IMR-90 (cell line): ENCODE results near the gene PGLYRP3. TPM values are rescaled to one million over a fixed set of nuclear protein-coding genes. Genes with fewer than 3 reads are reported as not detected.

Experiments
- ATAC-seq: fragments of 200-7000 bp; cut with Tn5 transposase; 2 replicates; pipeline ENCODE4 v1.9.1; 2020; ENCODE audit warnings: low read depth, mild to moderate bottlenecking, moderate library complexity
- BruUV-seq: library from RNA; stranded (reverse); fragments of 400-500 nt; replicated peaks from 2 replicates; lab custom pipeline; 2021; lab: Mats Ljungman, UMichigan
- CTCF ChIA-PET: fragments of 300-600 bp; formaldehyde crosslinking; extraction: SDS; loops from one replicate; lab custom pipeline; 2021; ENCODE audit warnings: antibody characterized with exemption; lab: Yijun Ruan, JAX
- POLR2A ChIA-PET: fragments of 300-600 bp; sonication (Branson Sonifier 250); formaldehyde crosslinking; loops from one replicate; lab custom pipeline; 2022; ENCODE audit warnings: antibody characterized with exemption; ENCODE audit not compliant: unreplicated experiment; lab: Charles Lee
- DNase-seq: peaks from one replicate; pipeline ENCODE4 v3.0.0; 2013
- H2AFZ ChIP-seq: replicated peaks from 2 replicates; pipeline ENCODE3; 2013; ENCODE audit warnings: low read length, mild to moderate bottlenecking; ENCODE audit not compliant: poor library complexity
- H2AK5ac ChIP-seq: 2 replicates; pipeline ENCODE4 v1.6.1; 2013; ENCODE audit warnings: low read depth, low read length, inconsistent platforms
- H2AK9ac ChIP-seq: replicated peaks from 2 replicates; pipeline ENCODE3; 2013; ENCODE audit warnings: mild to moderate bottlenecking, low read depth, low read length, moderate library complexity; ENCODE audit not compliant: poor library complexity
- H2BK120ac ChIP-seq: 2 replicates; pipeline ENCODE4 v1.6.1; 2013; ENCODE audit warnings: low read depth, low read length, inconsistent platforms
- H2BK15ac ChIP-seq: 3 replicates; pipeline ENCODE4 v1.6.1; 2013; ENCODE audit warnings: low read depth, low read length, inconsistent platforms
- H2BK20ac ChIP-seq: 2 replicates; pipeline ENCODE4 v1.6.1; 2013; ENCODE audit warnings: low read depth, mild to moderate bottlenecking, inconsistent platforms, low read length, moderate library complexity
- H2BK5ac ChIP-seq: 2 replicates; pipeline ENCODE4 v1.6.1; 2013; ENCODE audit warnings: mild to moderate bottlenecking, low read depth, low read length, inconsistent platforms; ENCODE audit not compliant: poor library complexity, severe bottlenecking
- H3K14ac ChIP-seq: replicated peaks from 2 replicates; pipeline ENCODE4 v1.6.1; 2013; ENCODE audit warnings: low read depth, low read length, inconsistent platforms
- H3K18ac ChIP-seq: 2 replicates; pipeline ENCODE4 v1.6.1; 2013; ENCODE audit warnings: low read depth, low read length, control low read depth
- H3K23ac ChIP-seq: 2 replicates; pipeline ENCODE4 v1.6.1; 2013; ENCODE audit warnings: low read depth, low read length, inconsistent platforms
- H3K27ac ChIP-seq: 2 replicates; pipeline ENCODE4 v1.5.1; 2013; ENCODE audit warnings: mild to moderate bottlenecking, control low read depth, low read length; ENCODE audit not compliant: insufficient read depth
- H3K27me3 ChIP-seq: 2 replicates; pipeline ENCODE4 v1.6.1; 2013; ENCODE audit warnings: low read length; ENCODE audit not compliant: control insufficient read depth, insufficient read depth
- H3K36me3 ChIP-seq: 2 replicates; pipeline ENCODE4 v1.6.1; 2013; ENCODE audit warnings: low read length, mixed read lengths; ENCODE audit not compliant: control insufficient read depth, insufficient read depth
- H3K4ac ChIP-seq: 2 replicates; pipeline ENCODE4 v1.6.1; 2013; ENCODE audit warnings: low read depth, low read length, inconsistent platforms
- H3K4me1 ChIP-seq: 2 replicates; pipeline ENCODE4 v1.6.1; 2013; ENCODE audit warnings: low read length, mixed read lengths; ENCODE audit not compliant: control insufficient read depth, insufficient read depth
- H3K4me2 ChIP-seq: 2 replicates; pipeline ENCODE4 v1.6.1; 2013; ENCODE audit warnings: low read depth, mild to moderate bottlenecking, control low read depth, low read length, moderate library complexity
- H3K4me3 ChIP-seq: 2 replicates; pipeline ENCODE4 v1.5.1; 2013; ENCODE audit warnings: low read depth, mild to moderate bottlenecking, control low read depth, low read length, moderate library complexity; ENCODE audit not compliant: insufficient read depth
- H3K56ac ChIP-seq: 2 replicates; pipeline ENCODE4 v1.6.1; 2013; ENCODE audit warnings: low read length, inconsistent platforms; ENCODE audit not compliant: insufficient read depth; ENCODE audit errors: extremely low read depth
- H3K79me1 ChIP-seq, 2 experiments: 2 replicates each; pipeline ENCODE4 v1.6.1; 2013; ENCODE audit warnings: low read length in 2 of 2, inconsistent platforms in 1 of 2, low read depth in 1 of 2
- H3K9ac ChIP-seq: 2 replicates; pipeline ENCODE4 v1.6.1; 2013; ENCODE audit warnings: low read depth, low read length, control low read depth
- H3K9me1 ChIP-seq: 2 replicates; pipeline ENCODE4 v1.6.1; 2013; ENCODE audit warnings: low read length, inconsistent platforms; ENCODE audit not compliant: insufficient read depth
- H3K9me3 ChIP-seq: 2 replicates; pipeline ENCODE4 v1.6.1; 2013; ENCODE audit warnings: low read length; ENCODE audit not compliant: control insufficient read depth, insufficient read depth
- H4K20me1 ChIP-seq: 2 replicates; pipeline ENCODE4 v1.6.1; 2013; ENCODE audit warnings: low read length, inconsistent platforms; ENCODE audit not compliant: insufficient read depth
- H4K5ac ChIP-seq: 2 replicates; pipeline ENCODE4 v1.6.1; 2013; ENCODE audit warnings: mild to moderate bottlenecking, low read depth, low read length, control low read depth
- H4K8ac ChIP-seq, 2 experiments: 2 replicates each; pipeline ENCODE4 v1.6.1; 2013; ENCODE audit warnings: low read depth in 2 of 2, low read length in 2 of 2, control low read depth in 1 of 2, inconsistent platforms in 1 of 2
- H4K91ac ChIP-seq: 2 replicates; pipeline ENCODE4 v1.6.1; 2013; ENCODE audit warnings: low read depth, low read length, inconsistent platforms; ENCODE audit not compliant: insufficient read depth
- BHLHE40 ChIP-seq: fragments of 150-350 bp; IDR thresholded peaks from 2 replicates; pipeline ENCODE4 v1.6.1; 2016; ENCODE audit warnings: mild to moderate bottlenecking, low read depth, low read length
- CEBPB ChIP-seq: IDR thresholded peaks from 2 replicates; pipeline ENCODE4 v1.6.1; 2012; ENCODE audit warnings: low read depth, low read length, improper control_type of control experiment
- CHD1 ChIP-seq: IDR thresholded peaks from 2 replicates; pipeline ENCODE4 v1.6.1; 2012; ENCODE audit warnings: low read depth, low read length, improper control_type of control experiment
- CTCF ChIP-seq: conservative IDR thresholded peaks from 2 replicates; pipeline ENCODE4 v1.5.1; 2012; ENCODE audit warnings: mild to moderate bottlenecking, low read depth, low read length, improper control_type of control experiment
- FOS ChIP-seq: fragments of 150-350 bp; IDR thresholded peaks from 2 replicates; pipeline ENCODE4 v1.6.1; 2016; ENCODE audit warnings: low read depth, low read length
- MAFK ChIP-seq: IDR thresholded peaks from 2 replicates; pipeline ENCODE4 v1.6.1; 2012; ENCODE audit warnings: low read depth, low read length, improper control_type of control experiment
- MAZ ChIP-seq: IDR thresholded peaks from 2 replicates; pipeline ENCODE4 v1.6.1; 2012; ENCODE audit warnings: low read depth, mild to moderate bottlenecking, low read length, improper control_type of control experiment, moderate library complexity, borderline replicate concordance
- MXI1 ChIP-seq: IDR thresholded peaks from 2 replicates; pipeline ENCODE4 v1.6.1; 2012; ENCODE audit warnings: low read depth, mild to moderate bottlenecking, low read length, moderate library complexity, borderline replicate concordance
- NFE2L2 ChIP-seq: fragments of 150-350 bp; IDR thresholded peaks from 2 replicates; pipeline ENCODE4 v1.6.1; 2016; ENCODE audit warnings: low read depth, mild to moderate bottlenecking, low read length
- POLR2A ChIP-seq: IDR thresholded peaks from 2 replicates; pipeline ENCODE4 v1.6.1; 2012; ENCODE audit warnings: mild to moderate bottlenecking, low read depth, low read length
- RAD21 ChIP-seq: IDR thresholded peaks from 2 replicates; pipeline ENCODE4 v1.6.1; 2012; ENCODE audit warnings: low read length, improper control_type of control experiment
- RCOR1 ChIP-seq: IDR thresholded peaks from 2 replicates; pipeline ENCODE4 v1.6.1; 2012; ENCODE audit warnings: mild to moderate bottlenecking, low read length, improper control_type of control experiment; ENCODE audit not compliant: insufficient replicate concordance
- RFX5 ChIP-seq: IDR thresholded peaks from 2 replicates; pipeline ENCODE4 v1.8.0; 2012; ENCODE audit warnings: low read depth, mild to moderate bottlenecking, low read length, moderate library complexity
- SMC3 ChIP-seq: fragments of 150-350 bp; IDR thresholded peaks from 2 replicates; pipeline ENCODE4 v1.6.1; 2016; ENCODE audit warnings: low read depth, mild to moderate bottlenecking, antibody characterized with exemption, low read length, moderate library complexity
- USF2 ChIP-seq: fragments of 150-350 bp; IDR thresholded peaks from 2 replicates; pipeline ENCODE4 v1.6.1; 2017; ENCODE audit warnings: mild to moderate bottlenecking, antibody characterized with exemption, low read length, low read depth
- WGBS, 2 experiments: methylation state at CpG; one replicate each; pipeline versions ENCODE4 v1.1.5 to v1.1.7; 2013; ENCODE audit warnings: missing lambda C conversion rate in 2 of 2; ENCODE audit not compliant: insufficient read length in 1 of 2; ENCODE audit errors: extremely low coverage in 2 of 2; 5-methylcytosine and 5-hydroxymethylcytosine counted together
- dilution Hi-C: fragments of 300-500 bp; cut with HindIII; formaldehyde crosslinking; loops from one replicate; pipeline ENCODE4 v1.14.3; 2018; ENCODE audit warnings: low sequenced_read_pairs; ENCODE audit not compliant: unreplicated experiment
- in situ Hi-C: fragments of 300-500 bp; cut with MboI; formaldehyde crosslinking; loops from 3 replicates; pipeline ENCODE4 v1.14.3; 2019; ENCODE audit warnings: low sequenced_read_pairs, inconsistent platforms, mixed read lengths
- intact Hi-C: fragments of 100-400 bp; cut with micrococcal nuclease; formaldehyde crosslinking; loops from 2 replicates; pipeline ENCODE4 v1.10.0; 2022
- polyA plus RNA-seq, 3 experiments: library from polyadenylated mRNA; depleted of rRNA; stranded (reverse); fragments of >200 nt; gene quantifications; 2 replicates each; pipeline ENCODE4 v1.2.3, GENCODE V29; 2012; ENCODE audit warnings: low replicate concordance in 1 of 3
- total RNA-seq: library from RNA; depleted of rRNA; stranded (reverse); fragments of >200 nt; gene quantifications from 2 replicates; pipeline ENCODE4 v1.2.3, GENCODE V29; 2012
- TF ChIP-seq, protein P1 (sequence below): fragments of 150-350 bp; IDR thresholded peaks from 2 replicates; pipeline ENCODE4 v1.6.1; 2016; ENCODE audit warnings: low read depth, mild to moderate bottlenecking, low read length, moderate library complexity, borderline replicate concordance

Gene PGLYRP3
- total and polyA plus RNA-seq, 2 of the 4 experiments (the other 2 are of a cell fraction): not detected

DNA sequence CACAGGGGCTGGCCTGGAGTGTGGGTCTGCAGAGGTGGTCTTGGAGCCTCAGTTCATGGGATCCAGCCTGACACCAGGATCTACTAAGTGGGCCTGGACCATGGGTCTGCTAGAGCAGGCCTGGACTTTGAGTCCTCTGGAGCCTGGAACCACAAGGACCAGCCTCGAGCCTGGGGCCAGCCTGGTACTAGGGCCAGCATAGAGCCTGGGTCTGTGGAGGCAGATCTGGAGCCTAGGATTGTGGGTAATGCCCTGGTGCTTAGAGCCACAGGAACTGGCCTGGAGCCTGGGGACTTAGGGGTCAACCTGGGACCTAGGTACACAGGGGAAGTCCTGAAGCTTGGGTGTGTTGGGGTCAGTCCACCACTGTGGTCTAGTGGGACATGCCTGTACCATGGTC is 40.6 kb downstream of the PGLYRP3 start:
- no peak overlapping the region for H4K8ac ChIP-seq
- no peak overlapping the region for H2AK9ac ChIP-seq
- dilution Hi-C loops (no loop called here), in situ Hi-C loops (no loop called here), intact Hi-C loops (no loop called here)
- H3K56ac ChIP-seq: no peak overlapping the region
- H2BK20ac ChIP-seq: no peak overlapping the region
- no peaks in the 10 kb centered on the region for H3K4me1 ChIP-seq
- no TSS peak for BruUV-seq
- H2AFZ ChIP-seq: no peak overlapping the region
- H3K27me3 ChIP-seq: no peaks in the 10 kb centered on the region; the same call in 1 of the 2 replicates
- H3K4me2 ChIP-seq: no peak overlapping the region
- H3K18ac ChIP-seq: no peak overlapping the region
- no peak for DNase-seq
- ATAC-seq: no peak
- H3K36me3 ChIP-seq: no peaks in the 10 kb centered on the region
- no peak overlapping the region for H3K27ac ChIP-seq
- no peak overlapping the region for H3K14ac ChIP-seq
- no peak overlapping the region for H3K4ac ChIP-seq
- H2AK5ac ChIP-seq: no peak overlapping the region
- no peak overlapping the region for H2BK5ac ChIP-seq
- no peak overlapping the region for H3K9ac ChIP-seq
- no peaks in the 10 kb centered on the region for H4K20me1 ChIP-seq
- H3K4me3 ChIP-seq: no peak overlapping the region
- H2BK120ac ChIP-seq: no peak overlapping the region
- TF ChIP-seq MXI1: no peak
- no peak for TF ChIP-seq NFE2L2
- TF ChIP-seq RFX5: no peak
- no peak for TF ChIP-seq POLR2A
- no peak for TF ChIP-seq CEBPB
- no peak for TF ChIP-seq FOS
- no peak for TF ChIP-seq SMC3
- TF ChIP-seq MAFK: no peak
- TF ChIP-seq CTCF: no peak
- TF ChIP-seq, protein P1, sequence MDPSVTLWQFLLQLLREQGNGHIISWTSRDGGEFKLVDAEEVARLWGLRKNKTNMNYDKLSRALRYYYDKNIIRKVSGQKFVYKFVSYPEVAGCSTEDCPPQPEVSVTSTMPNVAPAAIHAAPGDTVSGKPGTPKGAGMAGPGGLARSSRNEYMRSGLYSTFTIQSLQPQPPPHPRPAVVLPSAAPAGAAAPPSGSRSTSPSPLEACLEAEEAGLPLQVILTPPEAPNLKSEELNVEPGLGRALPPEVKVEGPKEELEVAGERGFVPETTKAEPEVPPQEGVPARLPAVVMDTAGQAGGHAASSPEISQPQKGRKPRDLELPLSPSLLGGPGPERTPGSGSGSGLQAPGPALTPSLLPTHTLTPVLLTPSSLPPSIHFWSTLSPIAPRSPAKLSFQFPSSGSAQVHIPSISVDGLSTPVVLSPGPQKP: no peak
- TF ChIP-seq USF2: no peak
- TF ChIP-seq RAD21: no peak
- TF ChIP-seq CHD1: no peak
- no peak for TF ChIP-seq RCOR1
- no peak for TF ChIP-seq BHLHE40
- no peak for TF ChIP-seq MAZ
- H4K91ac ChIP-seq: no peak overlapping the region
- CTCF ChIA-PET: no interaction called here
- H3K79me1 ChIP-seq: no peaks in the 10 kb centered on the region
- H3K9me3 ChIP-seq: no peaks in the 10 kb centered on the region
- H3K9me1 ChIP-seq: no peaks in the 10 kb centered on the region
- no peak overlapping the region for H2BK15ac ChIP-seq
- no peak overlapping the region for H3K23ac ChIP-seq
- POLR2A ChIA-PET: no interaction called here
- no CpG with 5 or more reads among the region's 1 CpG for WGBS, 2 experiments
- no peak overlapping the region for H4K5ac ChIP-seq
